Measurements from ENCODE around the gene HLA-DPA1. TPM values are rescaled to one million over a fixed set of nuclear protein-coding genes. Genes with fewer than 3 reads are reported as not detected.

Gene HLA-DPA1
- total and polyA plus RNA-seq, 11 donors: 18.2 to 438 (median 39.9) TPM

GRCh38 chr6:33088931-33089620, 15.6 kb upstream of the HLA-DPA1 start:
- no peak for ATAC-seq
- Histone ChIP-seq H3K27me3 (peaks cover 0 to 8% (median 0%) of the 10 kb centered on the region in 9 donors), H3K4me3 (no peak overlapping the region), H3K4me1 (peaks cover 0 to 6% (median 0%) of the 10 kb centered on the region in 12 donors), H3K27ac (no peak overlapping the region), H3K9me3 (no peaks in the 10 kb centered on the region), H3K36me3 (peaks cover 0 to 42% (median 17%) of the 10 kb centered on the region in 9 donors)
- no peak for DNase-seq
- WGBS, 4 donors: 39 to 65% (median 54%) methylated on average over 6 of the region's 6 CpGs
- intact Hi-C loops (cut with DNase I): loop anchor here in 2 of 10 donors (5.0 kb wide), 2 partner anchors 77 to 82 kb away; partner anchors contain the start of gene HLA-DOA (in 1 of the 2)
- TF ChIP-seq CTCF (IDR thresholded peaks at IDR 0.05): no peak
- TF ChIP-seq POLR2A (IDR thresholded peaks at IDR 0.05): no peak

GRCh38 chr6:33088258-33088930, 14.9 kb upstream of the HLA-DPA1 start:
- H3K36me3 ChIP-seq: peaks cover 0 to 49% (median 17%) of the 10 kb centered on the region in 9 donors
- H3K4me1 ChIP-seq: peaks cover 0 to 6% (median 0%) of the 10 kb centered on the region in 12 donors
- intact Hi-C loops (cut with DNase I): loop anchor here in 2 of 10 donors (5.0 kb wide), 2 partner anchors 76 to 81 kb away; partner anchors contain the start of gene HLA-DOA (in 1 of the 2)
- 70 to 87% (median 80%) methylated on average over 3 of the region's 3 CpGs for WGBS, 4 donors
- H3K27me3 ChIP-seq: peaks cover 0 to 7% (median 0%) of the 10 kb centered on the region in 9 donors
- no peak overlapping the region for H3K4me3 ChIP-seq
- ATAC-seq: no peak
- H3K9me3 ChIP-seq: no peaks in the 10 kb centered on the region
- no peak for DNase-seq
- no peak for TF ChIP-seq POLR2A (IDR thresholded peaks at IDR 0.05)
- no peak for TF ChIP-seq CTCF (IDR thresholded peaks at IDR 0.05)
- H3K27ac ChIP-seq: no peak overlapping the region

GRCh38 chr6:33085627-33086026, 12.2 kb upstream of the HLA-DPA1 start:
- no peak for DNase-seq
- no peak overlapping the region for H3K4me3 ChIP-seq
- peaks cover 0 to 73% (median 17%) of the 10 kb centered on the region in 9 donors for H3K36me3 ChIP-seq
- ATAC-seq: no peak
- no peaks in the 10 kb centered on the region for H3K9me3 ChIP-seq
- H3K4me1 ChIP-seq: peaks cover 0 to 24% (median 12%) of the 10 kb centered on the region in 12 donors
- no peaks in the 10 kb centered on the region for H3K27me3 ChIP-seq
- no peak overlapping the region for H3K27ac ChIP-seq
- WGBS, 4 donors: 59 to 88% (median 77%) methylated on average over 7 to 8 of the region's 8 CpGs
- intact Hi-C loops (cut with DNase I): loop anchor here in 2 of 10 donors (5.0 kb wide), 2 partner anchors 73 to 78 kb away; partner anchors contain the start of gene HLA-DOA (in 1 of the 2)
- TF ChIP-seq POLR2A (IDR thresholded peaks at IDR 0.05) (no peak), CTCF (IDR thresholded peaks at IDR 0.05) (no peak)

- 0 to 68% (median 25%) methylated on average over 2 of the region's 2 CpGs for WGBS, 4 donors
- H3K27me3 ChIP-seq: no peaks in the 10 kb centered on the region
- intact Hi-C loops (cut with DNase I): loop anchor here in 7 of 10 donors (1.0 to 5.0 kb wide), 4 partner anchors 65 to 70 kb away; no protein-coding TSS in a partner anchor
- peaks cover 0 to 79% (median 12%) of the 10 kb centered on the region in 9 donors for H3K36me3 ChIP-seq
- no peak overlapping the region for H3K4me3 ChIP-seq
- H3K9me3 ChIP-seq: no peaks in the 10 kb centered on the region
- no peak for DNase-seq
- TF ChIP-seq CTCF (IDR thresholded peaks at IDR 0.05) (peak in 11 of 12 donors; percentile 27 to 73 (median 49)), POLR2A (IDR thresholded peaks at IDR 0.05) (no peak)
- peaks cover 0 to 52% (median 18%) of the 10 kb centered on the region in 12 donors for H3K4me1 ChIP-seq
- peak in 1 of 4 donors; percentile 70 for ATAC-seq
- no peak overlapping the region for H3K27ac ChIP-seq
Measured at GRCh38 chr6:33082702-33083101, 9.3 kb upstream of the HLA-DPA1 start.

Measured in heart left ventricle (tissue), 16 donors.